Gastroesophageal sphincter (tissue), 4 donors: ENCODE results near the gene ZACN. TPM values are rescaled to one million over a fixed set of nuclear protein-coding genes. Genes with fewer than 3 reads are reported as not detected.

Experiments
- ATAC-seq: fragments of 150-250 bp; one replicate; pipeline ENCODE4 v1.9.1; 2016; ENCODE audit warnings: mild to moderate bottlenecking, moderate library complexity
- H3K27ac ChIP-seq, 4 donors: fragments of 200-600 bp; sonication (generic) in 3 of 4; 1 replicate in 3 of 4; 2 replicates in 1 of 4; pipeline ENCODE4 v1.5.1; 2016 to 2019
- H3K27me3 ChIP-seq: fragments of 200-600 bp; sonication (generic); one replicate; pipeline ENCODE4 v1.5.1; 2019
- H3K36me3 ChIP-seq, 2 donors: fragments of 200-600 bp; sonication (generic); one replicate each; pipeline ENCODE4 v1.5.1; 2019; ENCODE audit warnings: control low read depth in 1 of 2
- H3K4me1 ChIP-seq, 3 donors: fragments of 200-600 bp; sonication (generic); 1 replicate in 2 of 3; 2 replicates in 1 of 3; pipeline ENCODE4 v1.5.1; 2016 to 2019; ENCODE audit warnings: control low read depth in 2 of 3
- H3K4me3 ChIP-seq, 2 donors: fragments of 200-600 bp; sonication (generic); one replicate each; pipeline ENCODE4 v1.5.1; 2019; ENCODE audit warnings: mild to moderate bottlenecking in 1 of 2, moderate library complexity in 1 of 2
- H3K9me3 ChIP-seq, 3 donors: fragments of 200-600 bp; sonication (generic); one replicate each; pipeline ENCODE4 v1.5.1; 2017 to 2019; ENCODE audit warnings: control low read depth in 2 of 3
- CTCF ChIP-seq, 4 experiments: fragments of 200-600 bp in 2 of 4; fragments of 450-650 bp in 2 of 4; sonication (generic) in 1 of 4; IDR thresholded peaks; one replicate each; pipeline ENCODE4 v1.5.1; 2017 to 2019; ENCODE audit warnings: antibody characterized with exemption in 4 of 4, mild to moderate bottlenecking in 2 of 4, moderate library complexity in 2 of 4
- EP300 ChIP-seq: sonication (generic); formaldehyde crosslinking; IDR thresholded peaks from one replicate; pipeline ENCODE4 v1.6.1; 2017; ENCODE audit warnings: antibody characterized with exemption, mild to moderate bottlenecking
- POLR2A ChIP-seq, 2 donors: fragments of 450-650 bp; IDR thresholded peaks; one replicate each; pipeline ENCODE4 v1.6.1; 2017; ENCODE audit warnings: antibody characterized with exemption in 2 of 2, mild to moderate bottlenecking in 2 of 2, moderate library complexity in 1 of 2
- POLR2AphosphoS5 ChIP-seq: sonication (generic); formaldehyde crosslinking; IDR thresholded peaks from one replicate; pipeline ENCODE4 v1.6.1; 2017; ENCODE audit warnings: antibody characterized with exemption
- WGBS, 2 donors: methylation state at CpG; one replicate each; pipeline ENCODE4 v1.1.5; 2018; ENCODE audit warnings: low coverage in 1 of 2; 5-methylcytosine and 5-hydroxymethylcytosine counted together
- total RNA-seq, 4 donors: library from RNA; depleted of rRNA; stranded (reverse); fragments of >200 nt; gene quantifications; one replicate each; pipeline ENCODE4 v1.1.0, GENCODE V29; 2016

The ZACN gene
- total RNA-seq, result not detected

- Histone ChIP-seq H3K4me3 (no peak within 1 kb of the TSS), H3K9me3 (no peaks in the 10 kb centered on the region), H3K27me3 (peaks cover 62% of the 10 kb centered on the region), H3K27ac (no peak within 1 kb of the TSS), H3K4me1 (peaks cover 0 to 54% (median 27%) of the 10 kb centered on the region in 3 donors), H3K36me3 (peaks cover 0 to 20% of the 10 kb centered on the region in 2 donors)
- no peak for ATAC-seq
- 51 to 81% methylated on average over 2 to 3 of the region's 17 CpGs for WGBS, 2 donors
- TF ChIP-seq EP300, result no peak
- TF ChIP-seq POLR2AphosphoS5, result no peak
- no peak for TF ChIP-seq CTCF (IDR thresholded peaks at IDR 0.05)
- TF ChIP-seq POLR2A (IDR thresholded peaks at IDR 0.05), result no peak
Measured at GRCh38 chr17:76078860-76079534, at the start of gene ZACN. TSS of gene ZACN (plus strand) at chr17:76079182. CDS start at chr17:76079265, 83 bp downstream.

DNA sequence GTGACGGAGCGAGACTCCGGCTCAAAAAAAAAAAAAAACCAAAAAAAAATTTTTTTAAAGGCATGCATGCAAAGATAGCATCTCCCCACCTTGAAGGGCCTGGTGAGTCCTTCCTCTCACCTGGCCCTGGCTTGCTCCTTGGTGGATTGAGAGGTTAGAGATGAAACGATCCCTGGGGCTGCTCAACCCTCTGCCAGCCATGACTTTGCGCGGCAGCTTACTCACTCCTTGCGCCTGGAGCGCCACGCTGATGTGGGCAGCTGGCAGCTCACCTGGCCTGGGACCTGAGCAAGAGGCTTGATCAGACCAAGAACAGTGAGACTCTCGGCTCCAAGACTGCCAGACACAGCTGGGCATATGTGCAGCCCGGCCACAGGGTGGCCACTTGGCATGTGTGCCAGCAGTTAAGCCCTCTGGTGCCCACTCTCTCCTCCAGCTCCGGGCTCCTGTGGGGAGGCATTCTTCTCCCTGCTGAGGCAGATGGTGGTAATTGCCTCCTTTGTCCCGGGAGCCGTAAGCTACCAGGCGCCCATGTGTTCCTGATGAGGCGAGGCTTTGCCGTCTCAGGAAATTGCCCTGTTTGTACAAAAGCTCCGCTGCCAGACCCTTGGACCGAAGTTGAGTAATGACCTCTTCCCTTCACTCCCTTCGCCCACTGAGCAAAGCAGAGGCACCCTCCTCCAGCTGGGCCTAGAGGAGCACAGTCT is 46.8 kb upstream of the ZACN start:
- Histone ChIP-seq H3K27ac (no peak overlapping the region), H3K4me3 (no peak overlapping the region), H3K4me1 (peaks cover 0 to 14% (median 11%) of the 10 kb centered on the region in 3 donors), H3K9me3 (no peaks in the 10 kb centered on the region), H3K27me3 (no peaks in the 10 kb centered on the region), H3K36me3 (no peaks in the 10 kb centered on the region)
- TF ChIP-seq POLR2A (IDR thresholded peaks at IDR 0.05) (no peak), EP300 (no peak), POLR2AphosphoS5 (no peak), CTCF (IDR thresholded peaks at IDR 0.05) (no peak)
- ATAC-seq, result no peak
- WGBS, 2 donors, result 74 to 86% methylated on average over 4 to 7 of the region's 20 CpGs

- Histone ChIP-seq H3K4me3 (no peak overlapping the region), H3K27me3 (no peaks in the 10 kb centered on the region), H3K36me3 (peaks cover 0 to 1% of the 10 kb centered on the region in 2 donors), H3K4me1 (peaks cover 0 to 19% (median 11%) of the 10 kb centered on the region in 3 donors), H3K9me3 (no peaks in the 10 kb centered on the region), H3K27ac (no peak overlapping the region)
- 100% methylated on average over 3 of the region's 5 CpGs; no CpG with 5 or more reads in 1 of the 2 donors for WGBS, 2 donors
- no peak for ATAC-seq
- TF ChIP-seq POLR2AphosphoS5 (no peak), EP300 (no peak), CTCF (IDR thresholded peaks at IDR 0.05) (no peak), POLR2A (IDR thresholded peaks at IDR 0.05) (no peak)
Measured at GRCh38 chr17:76032780-76033108, 46.2 kb upstream of the ZACN start.

- ATAC-seq, result no peak
- TF ChIP-seq CTCF (IDR thresholded peaks at IDR 0.05) (no peak), EP300 (no peak), POLR2AphosphoS5 (no peak), POLR2A (IDR thresholded peaks at IDR 0.05) (no peak)
- Histone ChIP-seq H3K4me3 (no peak overlapping the region), H3K4me1 (peaks cover 0 to 19% (median 11%) of the 10 kb centered on the region in 3 donors), H3K27me3 (no peaks in the 10 kb centered on the region), H3K9me3 (no peaks in the 10 kb centered on the region), H3K36me3 (peaks cover 0 to 5% of the 10 kb centered on the region in 2 donors), H3K27ac (no peak overlapping the region)
- no CpG with 5 or more reads among the region's 6 CpGs for WGBS, 2 donors
Measured at GRCh38 chr17:76033139-76033538, 45.8 kb upstream of the ZACN start.
